ENCODE data around the gene CLVS2.

CLVS2 gene

DNA sequence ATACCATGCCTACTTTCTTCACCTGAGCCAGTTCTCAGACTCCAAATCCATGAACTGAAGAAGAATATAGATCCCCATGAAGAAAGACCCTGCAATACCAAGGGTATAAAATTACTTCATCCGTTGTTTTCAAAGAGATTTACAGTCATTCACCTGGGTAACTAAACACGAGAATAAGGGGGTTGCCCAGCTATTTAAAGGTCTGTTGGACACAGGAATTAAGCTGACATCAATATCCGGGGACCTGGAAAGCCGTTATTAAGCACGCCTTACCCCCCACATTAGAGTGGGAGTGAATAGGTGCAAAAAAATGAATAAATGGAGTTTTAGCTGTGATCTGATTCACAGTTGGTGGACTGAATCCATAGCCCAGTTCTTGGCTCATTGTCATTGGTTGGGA lies 28.9 kb downstream of the CLVS2 start:
- no peak for DNase-seq (ENCODE audit: low read depth, low spot score)

- no peak for DNase-seq (ENCODE audit: low read depth, low spot score)
Measured at GRCh38 chr6:123027408-123027807, 31.4 kb downstream of the CLVS2 start.

- DNase-seq (ENCODE audit: low read depth, low spot score) = no peak
Measured at GRCh38 chr6:123028263-123028662, 32.2 kb downstream of the CLVS2 start.

DNA sequence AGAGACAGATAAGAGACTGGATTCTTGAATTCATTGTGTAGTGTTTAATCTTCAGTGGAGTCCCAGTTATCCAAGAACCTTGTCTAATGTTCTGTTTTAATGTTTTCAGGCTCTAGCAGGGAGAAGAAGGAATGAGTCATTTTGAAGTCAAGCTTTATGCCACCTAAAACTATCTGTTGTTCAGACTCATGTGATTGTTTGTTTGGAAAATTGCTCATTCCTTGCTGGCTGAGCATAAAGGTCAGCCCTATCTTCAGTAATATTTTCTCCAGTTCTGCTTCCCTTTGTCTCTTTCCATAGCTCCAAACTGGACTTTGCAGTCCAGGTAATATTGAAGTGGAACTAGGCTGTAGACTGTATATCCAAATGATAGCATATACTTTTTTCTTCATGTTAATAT lies 34.2 kb downstream of the CLVS2 start:
- no peak for DNase-seq (ENCODE audit: low read depth, low spot score)

GRCh38 chr6:123036648-123037047 lies 40.6 kb downstream of the CLVS2 start:
- DNase-seq (ENCODE audit: low read depth, low spot score) = no peak

DNA sequence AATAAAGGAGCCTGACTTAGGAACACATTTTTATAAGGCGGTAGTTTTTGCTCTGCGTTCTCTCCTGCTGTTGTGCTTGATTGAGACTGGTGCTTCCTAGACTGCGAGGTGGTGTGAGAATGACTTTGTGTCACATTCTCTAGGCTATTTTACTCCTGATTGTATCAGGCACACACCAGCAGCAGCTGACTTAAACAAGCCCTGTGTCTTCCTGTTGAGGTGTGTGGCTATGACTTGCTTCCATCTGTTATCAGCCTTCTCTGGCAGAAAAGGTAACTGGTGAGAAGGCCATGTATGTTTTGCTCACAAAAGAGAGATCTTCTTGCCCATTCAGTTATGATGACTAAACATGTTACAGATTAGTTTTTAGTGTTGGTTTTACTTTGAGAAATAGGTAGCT lies 43.4 kb downstream of the CLVS2 start:
- DNase-seq (ENCODE audit: low read depth, low spot score) = no peak

DNA sequence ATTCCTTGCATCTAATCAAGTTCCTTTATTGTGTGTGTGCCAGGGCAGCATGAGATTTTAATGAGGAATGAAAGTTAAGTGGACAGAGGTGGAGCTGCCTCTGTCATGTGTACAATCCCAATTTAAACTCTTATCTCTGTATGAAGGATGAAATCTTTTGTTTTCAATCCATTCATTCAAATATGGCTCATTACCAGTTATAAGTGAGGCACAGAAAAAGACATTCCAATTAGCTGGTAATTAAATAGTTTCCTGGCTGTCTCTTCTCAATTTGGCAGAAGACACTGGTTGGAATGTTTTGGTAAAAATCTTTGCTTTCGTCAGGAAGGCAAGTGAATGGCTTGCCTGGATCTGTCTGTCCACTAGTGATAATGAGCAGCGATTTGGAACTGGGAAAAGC lies 46.4 kb downstream of the CLVS2 start:
- DNase-seq (ENCODE audit: low read depth, low spot score) = no peak

DNA sequence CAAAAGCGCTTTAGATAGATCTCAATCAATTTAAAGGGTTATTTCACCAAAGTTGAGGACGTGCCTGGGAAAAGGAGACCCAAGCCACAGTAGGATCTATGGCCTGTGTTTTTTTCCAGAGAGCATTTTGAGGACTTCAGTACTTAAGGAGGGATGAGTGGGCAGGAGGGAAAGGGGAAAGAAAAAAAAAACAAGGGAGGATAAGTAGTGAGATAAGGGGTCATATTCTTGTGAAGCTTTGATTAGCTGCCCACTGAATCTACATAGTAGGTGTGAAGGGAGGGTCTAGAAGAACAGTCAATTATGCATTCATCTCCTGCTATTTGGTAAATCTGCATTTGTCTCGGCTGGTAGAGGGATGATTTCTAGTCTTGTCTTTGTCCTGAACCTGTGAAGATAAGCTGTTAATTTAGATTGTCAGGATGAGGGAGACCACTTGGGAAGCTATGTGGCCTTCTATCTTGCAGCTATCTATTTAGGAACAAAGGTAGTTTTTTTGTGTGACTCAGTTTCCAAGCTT lies 48.4 kb downstream of the CLVS2 start:
- DNase-seq (ENCODE audit: low read depth, low spot score) = no peak

DNA sequence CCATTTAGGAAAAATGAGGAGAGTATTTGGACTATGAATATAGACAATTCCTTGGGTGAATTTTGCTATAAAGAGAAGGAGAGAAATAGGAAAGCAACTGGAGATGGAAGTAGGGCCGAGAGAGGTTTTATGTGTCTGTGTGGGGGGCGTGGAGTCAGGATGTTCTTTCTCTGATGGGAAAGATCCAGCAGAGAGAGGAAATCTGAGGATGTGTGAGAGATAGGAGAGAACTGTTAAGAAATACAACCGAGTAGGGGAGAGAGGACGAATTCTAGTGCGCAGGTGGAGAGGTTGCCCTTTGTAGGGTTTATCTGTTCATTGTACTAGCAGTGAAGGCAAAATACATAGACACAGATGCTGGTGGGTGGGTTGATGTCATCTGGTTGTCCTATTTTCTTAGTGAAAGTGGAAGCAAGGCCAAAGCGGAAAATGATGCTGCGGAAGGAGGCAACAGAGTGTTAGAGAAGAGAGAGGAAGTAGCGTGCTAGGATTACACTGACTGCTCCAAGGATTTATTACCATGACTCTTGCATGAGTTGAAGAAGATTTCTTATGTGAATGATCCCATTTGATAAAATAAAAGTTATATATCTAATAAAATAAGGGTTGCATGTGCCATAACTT lies 57.7 kb downstream of the CLVS2 start:
- no peak for DNase-seq (ENCODE audit: low read depth, low spot score)

- DNase-seq (ENCODE audit: low read depth, low spot score) = no peak
Measured at GRCh38 chr6:123055256-123055655, 59.2 kb downstream of the CLVS2 start.

- no peak for DNase-seq (ENCODE audit: low read depth, low spot score)
Measured at GRCh38 chr6:123062670-123063069, 66.6 kb downstream of the CLVS2 start.

- no peak for DNase-seq (ENCODE audit: low read depth, low spot score)
Measured at GRCh38 chr6:123064038-123064437, 68.0 kb downstream of the CLVS2 start.

GRCh38 chr6:123074616-123075015 lies 78.6 kb downstream of the CLVS2 start:
- DNase-seq (ENCODE audit: low read depth, low spot score) = no peak

DNA sequence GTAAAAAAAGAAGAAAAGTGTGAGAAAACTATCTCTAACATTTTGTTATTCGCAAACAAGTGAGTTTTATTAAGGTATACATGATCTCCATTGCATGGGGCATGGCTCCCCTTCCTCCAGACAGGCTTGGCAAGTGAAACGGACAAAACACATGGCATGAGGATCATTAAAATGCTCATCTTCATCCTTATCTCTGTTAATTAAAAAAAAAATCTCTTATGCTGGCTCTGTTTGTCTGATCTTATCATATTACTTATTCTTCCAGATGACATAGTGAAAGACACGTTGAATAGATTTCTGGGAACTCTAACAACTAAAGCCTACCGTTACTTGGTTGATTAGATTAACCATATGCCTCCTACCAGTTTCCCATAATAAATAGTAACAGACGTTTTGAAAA lies 89.4 kb downstream of the CLVS2 start:
- DNase-seq (ENCODE audit: low read depth, low spot score) = no peak

DNA sequence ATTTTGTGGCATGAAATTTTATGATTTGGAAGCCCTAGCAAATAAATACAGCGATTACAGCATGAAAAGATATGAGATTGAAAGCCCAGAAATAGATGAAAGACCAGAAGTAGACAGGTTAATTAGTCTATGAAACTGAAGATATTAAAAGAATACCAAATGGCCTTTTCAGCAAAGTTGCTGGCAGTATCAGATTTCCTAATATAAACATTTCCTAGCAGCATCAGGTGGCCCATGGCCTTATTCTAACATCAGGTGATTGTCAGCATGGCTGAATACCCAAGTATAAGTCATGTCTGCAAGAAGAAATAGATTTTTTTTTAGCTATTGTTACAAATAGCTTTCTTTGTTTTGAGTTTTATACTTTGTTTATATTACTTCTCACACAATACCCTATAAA lies 93.2 kb downstream of the CLVS2 start:
- no peak for DNase-seq (ENCODE audit: low read depth, low spot score)

GRCh38 chr6:123091091-123091895 lies 95.3 kb downstream of the CLVS2 start:
- no peak for DNase-seq (ENCODE audit: low read depth, low spot score)

DNA sequence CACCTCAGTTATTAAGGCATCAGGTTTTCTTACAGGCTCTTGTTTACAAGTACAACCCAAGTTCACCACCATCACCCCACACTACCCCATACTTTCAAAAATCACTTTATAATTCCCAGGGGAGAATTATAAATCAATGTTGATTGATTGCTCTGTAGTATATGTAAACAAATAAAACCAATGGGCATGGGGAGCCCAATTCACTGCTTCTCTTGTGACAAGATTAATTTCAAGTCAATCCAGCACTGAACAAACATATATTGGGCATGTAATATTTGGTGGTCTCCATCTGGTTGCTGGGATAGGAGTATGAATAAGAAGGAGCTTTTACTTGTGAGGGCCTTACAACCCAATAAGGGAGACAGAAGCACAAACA lies 95.8 kb downstream of the CLVS2 start:
- DNase-seq (ENCODE audit: low read depth, low spot score) = no peak

GRCh38 chr6:123094795-123095194 lies 98.8 kb downstream of the CLVS2 start:
- DNase-seq (ENCODE audit: low read depth, low spot score) = no peak

- DNase-seq (ENCODE audit: low read depth, low spot score) = no peak
Measured at GRCh38 chr6:123105561-123105960, 109.5 kb downstream of the CLVS2 start.

- DNase-seq (ENCODE audit: low read depth, low spot score) = no peak
Measured at GRCh38 chr6:123116370-123116769, 120.3 kb downstream of the CLVS2 start.

DNA sequence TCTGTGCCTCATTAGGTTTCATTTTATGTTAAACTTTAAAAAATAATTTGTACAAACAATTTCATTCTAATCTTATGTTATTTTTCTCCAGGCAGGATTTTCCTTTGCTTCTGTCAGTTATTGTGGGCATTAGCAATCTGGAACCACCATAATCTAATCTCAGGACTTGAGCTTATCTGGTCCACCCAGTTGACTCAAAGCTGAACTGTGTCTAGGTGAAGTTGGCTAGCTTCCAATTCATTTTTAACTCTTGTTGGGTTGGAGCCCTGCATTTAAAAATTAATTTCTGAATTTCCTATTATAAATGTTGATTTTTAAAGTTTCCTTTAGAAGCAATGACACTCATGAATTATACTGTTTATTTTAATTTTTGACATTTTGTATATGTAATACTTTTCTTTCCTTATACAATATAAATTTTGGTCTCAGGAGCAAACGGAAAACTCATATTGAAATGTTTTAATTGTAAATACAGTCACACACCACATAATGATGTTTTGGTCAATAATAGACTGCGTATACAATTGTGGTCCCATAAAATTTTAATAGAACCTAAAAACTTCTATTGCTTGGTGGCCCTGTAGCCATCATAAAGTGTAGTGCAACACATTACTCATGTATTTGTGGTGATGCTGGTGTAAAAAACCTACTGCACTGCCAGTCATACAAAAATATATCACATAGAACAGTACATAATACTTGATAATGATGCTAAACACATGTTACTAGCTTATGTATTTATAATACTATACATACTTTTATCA lies 121.3 kb downstream of the CLVS2 start:
- DNase-seq (ENCODE audit: low read depth, low spot score) = no peak

DNA sequence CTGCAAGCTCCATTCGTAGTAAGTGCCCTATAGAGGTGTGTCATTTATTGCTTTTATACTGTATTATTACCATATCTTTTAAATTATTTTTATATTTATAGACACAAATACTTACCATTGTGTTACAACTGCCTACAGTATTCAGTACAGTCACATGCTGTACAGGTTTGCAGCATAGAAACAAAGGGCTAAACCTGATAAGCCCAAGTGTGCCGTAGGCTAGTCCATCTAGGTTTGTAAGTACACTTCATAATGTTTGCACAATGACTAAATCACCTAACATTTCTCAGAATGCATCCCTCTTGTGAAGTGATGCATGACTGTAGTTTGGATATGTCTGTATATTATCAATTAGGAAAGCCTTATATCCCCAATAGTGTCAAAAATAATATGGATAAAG lies 122.8 kb downstream of the CLVS2 start:
- no peak for DNase-seq (ENCODE audit: low read depth, low spot score)
